22Rv1 (cell line): ENCODE measurements around the gene CDK5RAP2.

Experiments
- H3K27ac ChIP-seq: fragments of 450-650 bp; 2 replicates; pipeline ENCODE4 v1.5.1; 2017
- CTCF ChIP-seq: fragments of 450-650 bp; IDR thresholded peaks from 2 replicates; pipeline ENCODE4 v1.5.1; 2017; ENCODE audit warnings: mild to moderate bottlenecking
- ZFX ChIP-seq: fragments of 450-650 bp; IDR thresholded peaks from 2 replicates; pipeline ENCODE4 v1.6.1; 2017; ENCODE audit warnings: antibody characterized with exemption, borderline replicate concordance

The CDK5RAP2 gene

GRCh38 chr9:120411862-120412424 lies 168.0 kb downstream of the CDK5RAP2 start:
- TF ChIP-seq ZFX, result no peak
- TF ChIP-seq CTCF, result no peak
- no peak overlapping the region for H3K27ac ChIP-seq

- TF ChIP-seq CTCF (no peak), ZFX (no peak)
These were observed 169.0 kb downstream of the CDK5RAP2 start for GRCh38 chr9:120410925-120411501.

DNA sequence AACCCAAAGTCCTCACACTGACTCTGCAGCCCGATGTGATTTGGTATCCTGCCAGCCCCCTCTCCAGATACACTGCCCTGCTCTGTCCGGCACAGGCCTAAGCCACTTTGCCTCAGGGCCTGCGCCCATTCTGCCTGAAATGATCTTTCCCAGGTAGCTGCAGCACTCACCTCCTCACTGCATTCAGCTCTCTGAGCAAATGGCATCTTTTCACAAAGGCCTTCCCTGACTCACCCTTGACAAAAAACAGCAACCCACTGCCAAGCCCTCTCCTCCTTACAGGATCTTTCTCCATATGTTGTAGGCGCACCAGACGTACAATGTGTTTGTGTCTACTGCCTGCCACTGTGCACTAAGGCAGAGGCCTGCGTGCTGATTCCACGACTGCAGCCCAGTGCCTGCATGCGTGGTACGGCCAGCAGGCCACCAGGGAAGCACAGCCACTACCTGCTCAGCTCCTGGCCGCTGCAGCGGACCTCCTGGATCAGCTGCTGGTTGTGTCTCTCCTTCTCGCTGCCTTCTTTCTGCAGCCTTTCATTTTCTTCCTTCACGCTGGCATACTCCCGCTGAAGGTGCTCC lies 171.2 kb downstream of the CDK5RAP2 start:
- no peak for TF ChIP-seq CTCF
- TF ChIP-seq ZFX, result no peak
- no peak overlapping the region for H3K27ac ChIP-seq

More at GRCh38 chr9:120410925-120411501, 169.0 kb downstream of the CDK5RAP2 start:
- no peak overlapping the region for H3K27ac ChIP-seq

DNA sequence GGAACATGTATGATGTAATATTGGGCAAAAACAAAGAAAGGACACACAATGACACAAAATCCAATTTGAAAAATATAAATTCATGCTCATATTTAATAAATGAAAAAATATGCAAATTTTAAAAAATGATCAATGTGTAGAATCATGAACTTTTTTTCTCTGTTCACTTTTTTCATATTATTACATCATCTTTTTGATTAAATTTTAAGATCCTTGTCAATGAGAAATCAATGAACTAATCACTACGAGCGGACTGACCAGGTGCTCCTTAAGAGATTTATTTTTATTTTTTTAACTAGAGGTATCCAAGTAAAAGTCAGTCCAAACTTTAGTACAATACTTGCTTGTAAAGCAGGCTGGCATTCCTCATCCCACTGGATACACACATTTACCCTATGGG lies 174.1 kb downstream of the CDK5RAP2 start:
- H3K27ac ChIP-seq, result no peak overlapping the region
- TF ChIP-seq CTCF, result no peak
- no peak for TF ChIP-seq ZFX

GRCh38 chr9:120405134-120405533 lies 174.8 kb downstream of the CDK5RAP2 start:
- TF ChIP-seq CTCF, result no peak
- no peak for TF ChIP-seq ZFX
- H3K27ac ChIP-seq, result no peak overlapping the region

DNA sequence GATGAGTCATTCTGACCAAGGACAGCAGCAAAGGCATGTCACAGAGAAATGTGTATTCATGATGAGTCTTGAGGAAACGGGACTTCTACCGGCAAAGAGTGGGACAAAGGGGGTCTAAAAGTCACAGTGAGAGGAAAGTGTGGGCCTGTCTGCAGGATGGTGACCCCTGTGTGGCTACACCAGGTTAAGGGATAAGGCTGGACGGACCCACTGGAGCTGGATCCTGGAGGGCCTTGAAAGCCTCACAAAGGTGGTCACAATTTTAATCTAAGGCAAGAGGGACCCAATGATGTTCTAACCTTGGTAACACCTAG lies 176.5 kb downstream of the CDK5RAP2 start:
- H3K27ac ChIP-seq, result no peak overlapping the region
- no peak for TF ChIP-seq ZFX
- no peak for TF ChIP-seq CTCF

GRCh38 chr9:120402741-120403542 lies 177.0 kb downstream of the CDK5RAP2 start:
- no peak for TF ChIP-seq CTCF
- no peak for TF ChIP-seq ZFX
- H3K27ac ChIP-seq, result no peak overlapping the region
